Kidney (tissue), 22 donors: ENCODE data around the gene UNC93B1. TPM values are rescaled to one million over a fixed set of nuclear protein-coding genes. Genes with fewer than 3 reads are reported as not detected.

Experiments
- DNase-seq, 5 donors: peaks; one replicate each; pipeline ENCODE4 v3.0.0-alpha.2; 2013 to 2020
- FAIRE-seq: peaks from 2 replicates; lab custom pipeline; 2012; peaks lifted over from hg19 to GRCh38; lab: Jason Lieb, UNC
- H3K27ac ChIP-seq, 2 donors: one replicate each; pipeline ENCODE4 v1.7.0; 2013; ENCODE audit warnings: low read depth in 2 of 2, low read length in 2 of 2, inconsistent platforms in 1 of 2
- H3K27me3 ChIP-seq: one replicate; pipeline ENCODE4 v1.7.1; 2013; ENCODE audit warnings: low read length, inconsistent platforms; ENCODE audit not compliant: control insufficient read depth, insufficient read depth
- H3K36me3 ChIP-seq, 3 donors: one replicate each; pipeline versions ENCODE4 v1.7.0 to v1.7.1; 2013; ENCODE audit warnings: low read length in 3 of 3, control low read depth in 1 of 3, inconsistent platforms in 1 of 3; ENCODE audit not compliant: insufficient read depth in 3 of 3, control insufficient read depth in 2 of 3
- H3K4me1 ChIP-seq, 3 donors: one replicate each; pipeline versions ENCODE4 v1.7.0 to v1.7.1; 2013; ENCODE audit warnings: low read length in 3 of 3, inconsistent platforms in 1 of 3, low read depth in 1 of 3; ENCODE audit not compliant: control insufficient read depth in 2 of 3, insufficient read depth in 2 of 3
- H3K4me3 ChIP-seq, 3 donors: one replicate each; pipeline versions ENCODE4 v1.7.0 to v1.8.1; 2013; ENCODE audit warnings: low read length in 3 of 3, control low read depth in 1 of 3, inconsistent platforms in 1 of 3
- H3K9ac ChIP-seq, 3 donors: one replicate each; pipeline versions ENCODE4 v1.7.0 to v1.7.1; 2013; ENCODE audit warnings: low read length in 3 of 3, control low read depth in 1 of 3, inconsistent platforms in 1 of 3
- H3K9me3 ChIP-seq, 3 donors: one replicate each; pipeline versions ENCODE4 v1.7.0 to v1.7.1; 2013; ENCODE audit warnings: low read length in 3 of 3, control low read depth in 1 of 3, inconsistent platforms in 1 of 3; ENCODE audit not compliant: control insufficient read depth in 2 of 3, insufficient read depth in 1 of 3
- CTCF ChIP-seq: IDR thresholded peaks from 3 replicates; pipeline ENCODE4 v1.5.1; 2012; ENCODE audit warnings: mild to moderate bottlenecking, moderate library complexity, borderline replicate concordance; ENCODE audit not compliant: insufficient read depth; ENCODE audit errors: extremely low read depth
- intact Hi-C: fragments of 100-400 bp; cut with DNase I; formaldehyde crosslinking; loops from one replicate; pipeline ENCODE4 v1.11.1; 2022
- long read RNA-seq, 10 donors: library from polyadenylated mRNA in 1 of 10; unstranded in 1 of 10; transcript quantifications; one replicate each; pipeline ENCODE4 v2.0.0 and lab custom pipeline, GENCODE V29; 2021 to 2026
- polyA plus RNA-seq: library from polyadenylated mRNA; stranded (reverse); fragments of 350-450 nt; fragmentation: Illumina TruSeq; extraction: RNeasy Lipid Tissue Mini Kit (QIAGEN cat#74804); gene quantifications from one replicate; pipeline ENCODE4 v1.2.3, GENCODE V29; 2014; ENCODE audit warnings: low read depth, low replicate concordance; ENCODE audit not compliant: insufficient read depth
- total RNA-seq: library from RNA; stranded (reverse); fragmentation: NEBNext Ultra II Directional; extraction: Animal tissue kit (Norgen Biotek cat#: 25700); gene quantifications from one replicate; pipeline ENCODE4 v1.2.1, GENCODE V29; 2021
- donor health status: control.
- donor health status: control.
- donor health status: control.
- donor health status: control.
- donor health status: control.
- donor health status: DM: yes; HTN: yes; CAD: no.
- donor health status: Normal renal cell carcinoma (clear cell type).

The UNC93B1 gene, protein sequence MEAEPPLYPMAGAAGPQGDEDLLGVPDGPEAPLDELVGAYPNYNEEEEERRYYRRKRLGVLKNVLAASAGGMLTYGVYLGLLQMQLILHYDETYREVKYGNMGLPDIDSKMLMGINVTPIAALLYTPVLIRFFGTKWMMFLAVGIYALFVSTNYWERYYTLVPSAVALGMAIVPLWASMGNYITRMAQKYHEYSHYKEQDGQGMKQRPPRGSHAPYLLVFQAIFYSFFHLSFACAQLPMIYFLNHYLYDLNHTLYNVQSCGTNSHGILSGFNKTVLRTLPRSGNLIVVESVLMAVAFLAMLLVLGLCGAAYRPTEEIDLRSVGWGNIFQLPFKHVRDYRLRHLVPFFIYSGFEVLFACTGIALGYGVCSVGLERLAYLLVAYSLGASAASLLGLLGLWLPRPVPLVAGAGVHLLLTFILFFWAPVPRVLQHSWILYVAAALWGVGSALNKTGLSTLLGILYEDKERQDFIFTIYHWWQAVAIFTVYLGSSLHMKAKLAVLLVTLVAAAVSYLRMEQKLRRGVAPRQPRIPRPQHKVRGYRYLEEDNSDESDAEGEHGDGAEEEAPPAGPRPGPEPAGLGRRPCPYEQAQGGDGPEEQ
- total RNA-seq (67.9 TPM), polyA plus RNA-seq (21.3 TPM)
- long read RNA-seq, donor 1, partial matches to known transcripts: 0 of 1 reads
- long read RNA-seq, donor 1, other reads (novel, unspliced or antisense): 0 of 1 reads
- long read RNA-seq, donor 2, partial matches to known transcripts: 0 of 3 reads
- long read RNA-seq, donor 2, other reads (novel, unspliced or antisense): 0 of 3 reads
- long read RNA-seq, donor 3, partial matches to known transcripts: 0 of 1 reads
- long read RNA-seq, donor 3, other reads (novel, unspliced or antisense): 0 of 1 reads
- long read RNA-seq, donor 4, partial matches to known transcripts: 0 of 2 reads
- long read RNA-seq, donor 4, other reads (novel, unspliced or antisense): 0 of 2 reads
- long read RNA-seq, donor 5: 0 reads
- long read RNA-seq, donor 6, transcript UNC93B1-201 (11 exons, 2,316 nt): major isoform, 5 of 13 reads
- long read RNA-seq, donor 6, partial matches to known transcripts: 8 of 13 reads
- long read RNA-seq, donor 6, other reads (novel, unspliced or antisense): 0 of 13 reads
- long read RNA-seq, donor 7, transcript UNC93B1-201 (11 exons, 2,316 nt): major isoform, 115 of 147 reads
- long read RNA-seq, donor 7, partial matches to known transcripts: 25 of 147 reads
- long read RNA-seq, donor 7, other reads (novel, unspliced or antisense): 5 of 147 reads
- long read RNA-seq, donor 8, partial matches to known transcripts: 0 of 3 reads
- long read RNA-seq, donor 8, other reads (novel, unspliced or antisense): 0 of 3 reads
- long read RNA-seq, donor 9, partial matches to known transcripts: 0 of 1 reads
- long read RNA-seq, donor 9, other reads (novel, unspliced or antisense): 0 of 1 reads
- long read RNA-seq, donor 10, partial matches to known transcripts: 0 of 2 reads
- long read RNA-seq, donor 10, other reads (novel, unspliced or antisense): 0 of 2 reads

DNA sequence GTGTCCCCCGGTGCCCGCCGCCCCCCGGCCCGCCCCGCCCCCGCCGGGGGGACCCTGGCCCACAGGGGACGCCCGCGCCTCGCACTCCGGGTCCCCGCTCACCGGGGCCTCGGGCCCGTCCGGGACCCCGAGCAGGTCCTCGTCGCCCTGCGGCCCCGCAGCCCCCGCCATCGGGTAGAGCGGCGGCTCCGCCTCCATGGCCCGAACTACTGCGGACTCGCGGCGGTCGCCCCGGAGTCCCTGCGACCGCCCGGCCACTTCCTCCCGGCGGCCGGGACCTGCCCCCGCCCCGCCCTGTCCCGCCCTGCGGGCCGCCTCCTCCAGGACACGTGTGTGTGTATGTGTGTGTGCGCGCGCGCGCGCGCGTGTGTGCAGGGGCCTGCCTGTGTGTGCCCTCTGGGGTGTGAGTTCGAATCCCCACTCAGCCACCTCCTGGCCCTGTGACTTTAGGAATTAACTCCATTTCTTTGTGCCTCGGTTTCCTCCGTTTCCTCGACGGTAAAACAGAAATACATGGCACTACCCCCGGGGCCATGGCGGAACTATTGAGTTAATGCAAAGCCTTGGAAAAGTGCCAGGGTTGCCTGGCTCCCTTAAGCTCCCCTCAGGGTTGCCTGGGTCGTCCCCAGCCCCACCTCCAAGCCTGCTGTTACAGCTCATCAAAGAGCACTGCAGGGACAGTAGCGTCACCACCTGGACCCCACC is at the start of gene UNC93B1:
UNC93B1 (minus strand) TSS at position 252 of the 705 bp plus-strand sequence; CDS start at position 198, 54 bp downstream.
- intact Hi-C loops: no loop called here
- no peak for FAIRE-seq
- H3K9ac ChIP-seq: peak within 1 kb of the TSS in 2 of 3 donors; percentile 10 to 46

DNA sequence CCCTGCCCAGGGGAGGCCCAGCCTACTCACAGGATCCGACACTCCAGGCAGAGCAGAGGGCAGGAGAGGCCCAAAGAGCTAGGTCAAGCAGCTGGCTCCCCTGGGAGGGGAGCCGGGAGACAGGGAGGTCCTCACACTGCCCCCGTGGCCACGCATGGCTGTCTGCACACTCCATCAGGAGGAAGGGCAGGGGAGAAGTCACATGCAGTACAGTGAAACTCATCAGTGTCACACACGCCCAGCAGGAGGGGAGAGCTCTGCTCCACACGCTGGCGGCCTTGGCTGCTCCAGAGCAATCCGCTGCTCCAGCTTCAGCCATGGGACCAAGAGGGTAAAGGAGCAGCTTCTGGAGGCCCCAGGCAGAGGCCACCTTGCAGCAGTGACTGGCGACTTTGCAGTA is 49.2 kb upstream of the UNC93B1 start:
- Histone ChIP-seq H3K4me1 (no peaks in the 10 kb centered on the region), H3K9ac (no peak overlapping the region), H3K27ac (no peak overlapping the region), H3K4me3 (no peak overlapping the region), H3K27me3 (no peaks in the 10 kb centered on the region), H3K9me3 (no peaks in the 10 kb centered on the region), H3K36me3 (peaks cover 0 to 8% (median 3%) of the 10 kb centered on the region in 3 donors)
- intact Hi-C loops: no loop called here
- FAIRE-seq (no peak), DNase-seq (peak in 4 of 5 donors; percentile 50 to 65 (median 55))
- no peak for TF ChIP-seq CTCF

More for the DNA sequence above, at the start of gene UNC93B1:
- no peaks in the 10 kb centered on the region for H3K9me3 ChIP-seq
- H3K27me3 ChIP-seq: no peaks in the 10 kb centered on the region
- no peak within 1 kb of the TSS for H3K27ac ChIP-seq
- DNase-seq: peak; percentile 79 to 97 (median 88)
- H3K36me3 ChIP-seq: no peaks in the 10 kb centered on the region
- peaks cover 0 to 9% (median 0%) of the 10 kb centered on the region in 3 donors for H3K4me1 ChIP-seq
- H3K4me3 ChIP-seq: peak within 1 kb of the TSS in 2 of 3 donors; percentile 50 to 54
- TF ChIP-seq CTCF: no peak
